K562 (cell line): Measurements from ENCODE around the gene TAF8. TPM values are rescaled to one million over a fixed set of nuclear protein-coding genes. Genes with fewer than 3 reads are reported as not detected.

Experiments
- ATAC-seq: fragments of 200-7000 bp; cut with Tn5 transposase; 3 replicates; pipeline ENCODE4 v1.9.1; 2020; ENCODE audit warnings: moderate library complexity
- BruUV-seq: library from RNA; stranded (reverse); fragments of 400-500 nt; replicated peaks from 2 replicates; lab custom pipeline; 2021; lab: Mats Ljungman, UMichigan
- CTCF ChIA-PET: fragments of 300-600 bp; formaldehyde crosslinking; extraction: SDS; loops from one replicate; lab custom pipeline; 2021; ENCODE audit warnings: low intra/inter-chr PET ratio; lab: Yijun Ruan, JAX
- POLR2A ChIA-PET: fragments of 300-600, 350-650 bp; sonication (Branson Sonifier 250); formaldehyde crosslinking; extraction: SDS; loops from one replicate; lab custom pipeline; 2021; ENCODE audit warnings: antibody characterized with exemption, inconsistent platforms; lab: Yijun Ruan, JAX
- DNase-seq, 4 experiments: peaks; one replicate each; pipeline versions ENCODE4 v3.0.0 to v3.0.0-alpha.2; 2011 to 2018; ENCODE audit warnings: low spot score in 3 of 4, mixed read lengths in 3 of 4; ENCODE audit errors: extremely low read depth in 1 of 4
- FAIRE-seq: peaks from 2 replicates; lab custom pipeline; 2011; peaks lifted over from hg19 to GRCh38; lab: Jason Lieb, UNC
- H2AFZ ChIP-seq: 2 replicates; pipeline ENCODE4 v1.6.0; 2011; ENCODE audit warnings: low read depth, low read length, control low read depth, inconsistent platforms
- H3K27ac ChIP-seq: fragments of 200-600 bp; 3 replicates; pipeline ENCODE4 v1.8.0; 2011; ENCODE audit warnings: low read depth, mild to moderate bottlenecking, control low read depth, inconsistent platforms, low read length, moderate library complexity, mixed read lengths; ENCODE audit errors: extremely low read depth
- H3K27me3 ChIP-seq, 2 experiments: fragments of 300-600 bp in 1 of 2; 2 replicates in 1 of 2; 3 replicates in 1 of 2; pipeline versions ENCODE4 v1.6.0 to v1.8.0; 2011; ENCODE audit warnings: inconsistent platforms in 2 of 2, low read length in 2 of 2, mild to moderate bottlenecking in 1 of 2, mixed read lengths in 1 of 2, moderate library complexity in 1 of 2; ENCODE audit not compliant: control insufficient read depth in 2 of 2, insufficient read depth in 2 of 2
- H3K36me3 ChIP-seq: fragments of 300-600 bp; 3 replicates; pipeline ENCODE4 v1.8.0; 2011; ENCODE audit warnings: mild to moderate bottlenecking, low read length, inconsistent platforms; ENCODE audit not compliant: control insufficient read depth, insufficient read depth
- H3K4me1 ChIP-seq, 2 experiments: fragments of 200-600 bp in 1 of 2; replicated peaks in 1 of 2; 2 replicates in 1 of 2; 3 replicates in 1 of 2; pipeline versions ENCODE4 v1.5.1 to v1.8.0; 2011; ENCODE audit warnings: inconsistent platforms in 2 of 2, low read length in 2 of 2, mild to moderate bottlenecking in 1 of 2, mixed read lengths in 1 of 2, moderate library complexity in 1 of 2; ENCODE audit not compliant: control insufficient read depth in 2 of 2, insufficient read depth in 2 of 2
- H3K4me2 ChIP-seq: 2 replicates; pipeline ENCODE4 v1.6.1; 2011; ENCODE audit warnings: low read length, control low read depth, inconsistent platforms, mixed read lengths; ENCODE audit not compliant: insufficient read depth
- H3K4me3 ChIP-seq: fragments of 200-600 bp; sonication (generic), shearing (Covaris generic); 2 replicates; pipeline ENCODE4 v1.5.1; 2016; ENCODE audit warnings: control low read depth, inconsistent platforms
- H3K79me2 ChIP-seq: fragments of 200-600 bp; 3 replicates; pipeline ENCODE4 v1.8.0; 2011; ENCODE audit warnings: low read length, inconsistent platforms; ENCODE audit not compliant: control insufficient read depth, insufficient read depth
- H3K9ac ChIP-seq, 2 experiments: 2 replicates each; pipeline versions ENCODE4 v1.6.0 to v1.6.1; 2011; ENCODE audit warnings: low read depth in 2 of 2, low read length in 2 of 2, control low read depth in 1 of 2, inconsistent platforms in 1 of 2, mild to moderate bottlenecking in 1 of 2, mixed read lengths in 1 of 2; ENCODE audit not compliant: insufficient read depth in 1 of 2
- H3K9me1 ChIP-seq: one replicate; pipeline ENCODE4 v1.6.0; 2011; ENCODE audit warnings: inconsistent platforms, mild to moderate bottlenecking, low read length, moderate library complexity; ENCODE audit not compliant: control insufficient read depth, insufficient read depth
- H3K9me3 ChIP-seq: replicated peaks from 2 replicates; pipeline ENCODE4 v1.5.1; 2011; ENCODE audit warnings: low read depth, low read length, inconsistent platforms; ENCODE audit not compliant: control insufficient read depth, insufficient read depth
- H4K20me1 ChIP-seq: replicated peaks from 2 replicates; pipeline ENCODE4 v1.6.1; 2011; ENCODE audit warnings: low read length, inconsistent platforms, mixed read lengths; ENCODE audit not compliant: control insufficient read depth, insufficient read depth
- ASH1L ChIP-seq: fragments of 450-650 bp; IDR thresholded peaks from 2 replicates; pipeline ENCODE4 v1.6.1; 2018; ENCODE audit warnings: borderline replicate concordance, mild to moderate bottlenecking, low read depth; ENCODE audit not compliant: partially characterized antibody
- ATF7 ChIP-seq: fragments of 450-650 bp; IDR thresholded peaks from 2 replicates; pipeline ENCODE4 v1.7.1; 2014; ENCODE audit warnings: mild to moderate bottlenecking, moderate library complexity
- COPS2 ChIP-seq: fragments of 450-650 bp; conservative IDR thresholded peaks from 2 replicates; pipeline ENCODE4 v1.6.1; 2016; ENCODE audit warnings: mild to moderate bottlenecking, moderate library complexity
- CREB5 ChIP-seq: fragments of 250-450 bp; sonication (Bioruptor Pico); IDR thresholded peaks from 2 replicates; pipeline ENCODE4 v1.5.0; 2020; ENCODE audit warnings: mild to moderate bottlenecking
- FOXP4 ChIP-seq: sonication (generic); formaldehyde crosslinking; IDR thresholded peaks from 2 replicates; pipeline ENCODE4 v1.8.0; 2022; ENCODE audit warnings: mild to moderate bottlenecking, missing genetic modification reagents, borderline replicate concordance
- NFIX ChIP-seq: fragments of 250-450 bp; sonication (Bioruptor Pico); IDR thresholded peaks from 2 replicates; pipeline ENCODE4 v1.4.0; 2020; ENCODE audit warnings: low read depth, mild to moderate bottlenecking, moderate library complexity
- NUFIP1 ChIP-seq: fragments of 450-650 bp; IDR thresholded peaks from 2 replicates; pipeline ENCODE4 v1.6.1; 2018; ENCODE audit not compliant: partially characterized antibody
- POLR2B ChIP-seq: fragments of 450-650 bp; IDR thresholded peaks from 2 replicates; pipeline ENCODE4 v1.6.1; 2018; ENCODE audit warnings: low read depth; ENCODE audit not compliant: partially characterized antibody
- POLR3G ChIP-seq: IDR thresholded peaks from 2 replicates; pipeline ENCODE4 v1.6.1; 2011; ENCODE audit not compliant: insufficient read length, insufficient replicate concordance; ENCODE audit errors: extremely low read depth
- SNRNP70 ChIP-seq: fragments of 200-400 bp; formaldehyde crosslinking; optimal IDR thresholded peaks from 2 replicates; pipeline ENCODE3; 2017; ENCODE audit warnings: low read depth, low read length
- TSC22D4 ChIP-seq: fragments of 450-650 bp; IDR thresholded peaks from 2 replicates; pipeline ENCODE4 v1.6.1; 2016; ENCODE audit warnings: missing genetic modification characterization, missing biosample characterization, control low read depth
- YBX1 ChIP-seq: fragments of 450-650 bp; IDR thresholded peaks from 2 replicates; pipeline ENCODE4 v1.7.1; 2016; ENCODE audit warnings: mild to moderate bottlenecking
- YY1 ChIP-seq, 3 experiments: IDR thresholded peaks; 2 replicates each; pipeline ENCODE4 v1.6.1; 2011; ENCODE audit warnings: low read length in 2 of 3, mild to moderate bottlenecking in 2 of 3, moderate library complexity in 2 of 3, borderline replicate concordance in 1 of 3, control low read depth in 1 of 3, low read depth in 1 of 3; ENCODE audit not compliant: insufficient read depth in 3 of 3, insufficient replicate concordance in 2 of 3, control insufficient read depth in 1 of 3, insufficient read length in 1 of 3; ENCODE audit errors: extremely low read depth in 1 of 3
- ZNF121 ChIP-seq: sonication (generic); formaldehyde crosslinking; conservative IDR thresholded peaks from 2 replicates; pipeline ENCODE4 v1.8.0; 2022; ENCODE audit warnings: missing genetic modification reagents
- ZNF395 ChIP-seq: fragments of 200-800 bp; sonication (Bioruptor generic); IDR thresholded peaks from 2 replicates; pipeline ENCODE4 v1.6.1; 2017; ENCODE audit warnings: missing genetic modification characterization, missing compliant biosample characterization
- ZNF717 ChIP-seq: fragments of 250-450 bp; sonication (Bioruptor Pico); IDR thresholded peaks from 2 replicates; pipeline ENCODE4 v1.5.0; 2021
- WGBS: fragments of 100-300 bp; shearing (Covaris generic); methylation state at CpG from one replicate; pipeline ENCODE4 v1.1.6; 2016; ENCODE audit warnings: low coverage, mixed read lengths; ENCODE audit not compliant: insufficient coverage; ENCODE audit errors: missing lambda C conversion rate; 5-methylcytosine and 5-hydroxymethylcytosine counted together
- in situ Hi-C: fragments of 300-500 bp; cut with MboI; formaldehyde crosslinking; loops from 4 replicates; pipeline ENCODE4 v1.15.0; 2018; ENCODE audit warnings: inconsistent platforms, mixed read lengths
- intact Hi-C: fragments of 100-400 bp; cut with micrococcal nuclease; formaldehyde crosslinking; loops from 2 replicates; pipeline ENCODE4 v1.14.2; 2022
- polyA plus RNA-seq, 8 experiments: library from polyadenylated mRNA; depleted of rRNA in 4 of 8; stranded (reverse) in 5 of 8; unstranded in 3 of 8; fragments of >200 nt; fragmentation: Nextera tagmentation in 2 of 8; fragmentation: Illumina TruSeq in 1 of 8; extraction: Ambion mirVana in 2 of 8; extraction: Trizol in 1 of 8; gene quantifications; 2 replicates each; pipeline versions ENCODE4 v1.2.1 to v1.2.3, GENCODE V29; 2011 to 2014; ENCODE audit warnings: inconsistent platforms in 1 of 8, missing spikeins in 1 of 8
- total RNA-seq, 7 experiments: library from RNA; depleted of rRNA in 6 of 7; stranded (reverse); fragments of >200 nt in 6 of 7; fragmentation: Illumina TruSeq in 2 of 7; extraction: Trizol in 2 of 7; gene quantifications; 2 replicates each; pipeline versions ENCODE4 v1.2.1 to v1.2.3, GENCODE V29; 2011 to 2021; ENCODE audit warnings: low replicate concordance in 1 of 7

The TAF8 gene
- total and polyA plus RNA-seq, 9 of the 15 experiments (the other 6 are each of a cell fraction or from before 2014, with no cell fraction given), result 29.4 to 84.0 (median 52.6) TPM

GRCh38 chr6:42020967-42021366 lies 29.4 kb upstream of the TAF8 start:
- TF ChIP-seq ZNF395 (no peak), ZNF717 (CRISPR knock-in tag) (no peak), FOXP4 (CRISPR knock-in tag) (no peak), ASH1L (no peak), SNRNP70 (no peak), POLR2B (no peak), NUFIP1 (no peak), YY1 (IDR thresholded peaks at IDR 0.05; ENCODE audit: borderline replicate concordance in 1 of 3, control insufficient read depth in 1 of 3, extremely low read depth in 1 of 3, insufficient read depth in 3 of 3, insufficient read length in 1 of 3, insufficient replicate concordance in 2 of 3, low read depth in 1 of 3, low read length in 2 of 3) (no peak), YBX1 (no peak), CREB5 (CRISPR knock-in tag) (no peak), ZNF121 (CRISPR knock-in tag) (no peak), ATF7 (no peak), COPS2 (no peak), TSC22D4 (no peak), NFIX (CRISPR knock-in tag) (no peak), POLR3G (no peak)
- TF ChIP-seq, all 486 proteins: peak for 0
- FAIRE-seq (no peak), ATAC-seq (no peak), DNase-seq (no peak)
- WGBS, result 93% methylated on average over 8 of the region's 8 CpGs
- no peak overlapping the region for H3K4me2 ChIP-seq
- no peak overlapping the region for H3K4me3 ChIP-seq
- H3K4me1 ChIP-seq, result peaks cover 33 to 48% of the 10 kb centered on the region in 2 experiments
- H2AFZ ChIP-seq, result no peak overlapping the region
- H3K79me2 ChIP-seq, result no peaks in the 10 kb centered on the region
- no peaks in the 10 kb centered on the region for H3K9me1 ChIP-seq
- intact Hi-C loops, result no loop called here
- no peak overlapping the region for H3K27ac ChIP-seq
- BruUV-seq, result no TSS peak
- H3K36me3 ChIP-seq, result no peaks in the 10 kb centered on the region
- POLR2A ChIA-PET, result no interaction called here
- H3K9ac ChIP-seq, result no peak overlapping the region
- no peaks in the 10 kb centered on the region for H3K27me3 ChIP-seq
- in situ Hi-C loops, result no loop called here
- CTCF ChIA-PET, result no interaction called here
- H3K9me3 ChIP-seq, result no peaks in the 10 kb centered on the region
- no peaks in the 10 kb centered on the region for H4K20me1 ChIP-seq
